ENCODE data around the gene PRRC2C.

PRRC2C gene

DNA sequence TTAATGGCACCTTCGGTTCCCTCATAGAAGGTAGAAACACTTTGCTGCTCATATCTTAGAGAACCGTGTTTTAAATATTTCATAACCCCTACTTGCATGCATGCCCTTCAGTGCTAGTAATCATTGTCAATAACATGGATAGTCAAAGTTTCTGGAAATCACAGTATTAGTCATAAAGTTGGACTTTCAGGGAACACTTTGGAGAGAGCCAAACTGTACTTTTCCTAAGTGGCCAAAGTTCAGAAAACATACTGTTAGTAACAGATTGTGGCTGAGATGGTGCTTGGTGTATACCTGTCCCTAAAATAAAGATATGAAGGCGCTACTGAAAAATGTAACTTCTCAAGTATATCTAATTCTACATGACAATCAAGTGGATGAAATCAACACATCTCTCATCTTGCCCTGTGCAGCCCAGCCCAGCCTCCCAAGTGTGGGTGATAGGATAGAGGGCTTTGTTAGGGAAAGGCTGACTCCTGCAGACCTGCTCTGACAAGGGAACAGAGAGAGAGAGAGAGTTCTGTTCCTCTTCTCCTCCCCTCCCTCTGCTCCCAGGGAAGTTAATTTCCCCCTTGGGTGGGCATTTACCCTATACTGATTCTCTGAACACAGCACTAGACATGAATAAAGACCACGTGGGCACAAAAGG lies 152.7 kb downstream of the PRRC2C start:
- H3K36me3 ChIP-seq (replicated peaks; ENCODE audit: insufficient read depth, low read length) = no peaks in the 10 kb centered on the region
- no peak overlapping the region for H3K9ac ChIP-seq (ENCODE audit: low read length)
- TF ChIP-seq EZH2phosphoT487 (IDR thresholded peaks at IDR 0.05; ENCODE audit: low read length) = no peak
- TF ChIP-seq EZH2 (optimal IDR thresholded peaks at IDR 0.05; ENCODE audit: low read depth, low read length) = no peak
- no peak for TF ChIP-seq CTCF (IDR thresholded peaks at IDR 0.05; ENCODE audit: low read length)
- H3K4me3 ChIP-seq (ENCODE audit: low read length) = no peak overlapping the region
- H3K27ac ChIP-seq (ENCODE audit: low read length) = no peak overlapping the region
- no peak overlapping the region for H3K4me2 ChIP-seq (ENCODE audit: low read depth, low read length)
- no peaks in the 10 kb centered on the region for H3K27me3 ChIP-seq (replicated peaks; ENCODE audit: insufficient read depth, low read length)
- no peak overlapping the region for H2AFZ ChIP-seq (ENCODE audit: low read length)
- H3K9me2 ChIP-seq (replicated peaks; ENCODE audit: insufficient read depth, low read length) = no peaks in the 10 kb centered on the region
- no peaks in the 10 kb centered on the region for H3K79me2 ChIP-seq (ENCODE audit: low read length)
- no peaks in the 10 kb centered on the region for H3K9me3 ChIP-seq (replicated peaks; ENCODE audit: insufficient read depth, low read length)
- H3K4me1 ChIP-seq (ENCODE audit: low read length) = no peaks in the 10 kb centered on the region
- no peaks in the 10 kb centered on the region for H4K20me1 ChIP-seq (ENCODE audit: insufficient read depth, low read length)
- DNase-seq = no peak
- H3F3A ChIP-seq (ENCODE audit: insufficient read depth, low read length) = no peaks in the 10 kb centered on the region

GRCh38 chr1:171640225-171640624 lies 154.9 kb downstream of the PRRC2C start:
- no peaks in the 10 kb centered on the region for H4K20me1 ChIP-seq (ENCODE audit: insufficient read depth, low read length)
- H3F3A ChIP-seq (ENCODE audit: insufficient read depth, low read length) = no peaks in the 10 kb centered on the region
- H3K9me3 ChIP-seq (replicated peaks; ENCODE audit: insufficient read depth, low read length) = no peaks in the 10 kb centered on the region
- H3K27me3 ChIP-seq (replicated peaks; ENCODE audit: insufficient read depth, low read length) = no peaks in the 10 kb centered on the region
- no peak for TF ChIP-seq CTCF (IDR thresholded peaks at IDR 0.05; ENCODE audit: low read length)
- TF ChIP-seq EZH2 (optimal IDR thresholded peaks at IDR 0.05; ENCODE audit: low read depth, low read length) = no peak
- no peak for TF ChIP-seq EZH2phosphoT487 (IDR thresholded peaks at IDR 0.05; ENCODE audit: low read length)
- no peak overlapping the region for H3K4me3 ChIP-seq (ENCODE audit: low read length)
- no peaks in the 10 kb centered on the region for H3K79me2 ChIP-seq (ENCODE audit: low read length)
- no peak overlapping the region for H3K27ac ChIP-seq (ENCODE audit: low read length)
- H3K9me2 ChIP-seq (replicated peaks; ENCODE audit: insufficient read depth, low read length) = no peaks in the 10 kb centered on the region
- no peaks in the 10 kb centered on the region for H3K4me1 ChIP-seq (ENCODE audit: low read length)
- no peak for DNase-seq
- H3K4me2 ChIP-seq (ENCODE audit: low read depth, low read length) = no peak overlapping the region
- H3K9ac ChIP-seq (ENCODE audit: low read length) = no peak overlapping the region
- H3K36me3 ChIP-seq (replicated peaks; ENCODE audit: insufficient read depth, low read length) = no peaks in the 10 kb centered on the region
- H2AFZ ChIP-seq (ENCODE audit: low read length) = no peak overlapping the region

GRCh38 chr1:171641076-171641864 lies 155.9 kb downstream of the PRRC2C start:
- H3K27ac ChIP-seq (ENCODE audit: low read length) = no peak overlapping the region
- no peaks in the 10 kb centered on the region for H3K4me1 ChIP-seq (ENCODE audit: low read length)
- H2AFZ ChIP-seq (ENCODE audit: low read length) = no peak overlapping the region
- no peak overlapping the region for H3K4me2 ChIP-seq (ENCODE audit: low read depth, low read length)
- no peaks in the 10 kb centered on the region for H3K9me2 ChIP-seq (replicated peaks; ENCODE audit: insufficient read depth, low read length)
- H3K36me3 ChIP-seq (replicated peaks; ENCODE audit: insufficient read depth, low read length) = no peaks in the 10 kb centered on the region
- no peak overlapping the region for H3K9ac ChIP-seq (ENCODE audit: low read length)
- TF ChIP-seq EZH2phosphoT487 (IDR thresholded peaks at IDR 0.05; ENCODE audit: low read length) (no peak), CTCF (IDR thresholded peaks at IDR 0.05; ENCODE audit: low read length) (no peak), EZH2 (optimal IDR thresholded peaks at IDR 0.05; ENCODE audit: low read depth, low read length) (no peak)
- DNase-seq = no peak
- H3K79me2 ChIP-seq (ENCODE audit: low read length) = no peaks in the 10 kb centered on the region
- H3K4me3 ChIP-seq (ENCODE audit: low read length) = no peak overlapping the region
- no peaks in the 10 kb centered on the region for H4K20me1 ChIP-seq (ENCODE audit: insufficient read depth, low read length)
- no peaks in the 10 kb centered on the region for H3F3A ChIP-seq (ENCODE audit: insufficient read depth, low read length)
- no peaks in the 10 kb centered on the region for H3K9me3 ChIP-seq (replicated peaks; ENCODE audit: insufficient read depth, low read length)
- no peaks in the 10 kb centered on the region for H3K27me3 ChIP-seq (replicated peaks; ENCODE audit: insufficient read depth, low read length)

Measured in MM.1S (cell line).